SU-DHL-6 (cell line): Measurements from ENCODE around the gene THSD7B.

ENCODE experiments used
- H2AFZ ChIP-seq: fragments of 200-600 bp; sonication (generic); 2 replicates; pipeline ENCODE4 v1.6.1; 2014; ENCODE audit warnings: low read depth, mild to moderate bottlenecking, moderate library complexity, mixed read lengths, antibody characterized with exemption, low read length; ENCODE audit not compliant: severe bottlenecking
- H3F3A ChIP-seq: fragments of 200-600 bp; shearing (Covaris generic); 2 replicates; pipeline ENCODE4 v1.6.0; 2016; ENCODE audit warnings: antibody characterized with exemption, mild to moderate bottlenecking; ENCODE audit not compliant: insufficient read depth
- H3K27ac ChIP-seq: fragments of 200-600 bp; sonication (generic); 2 replicates; pipeline ENCODE4 v1.5.1; 2016; ENCODE audit warnings: low read depth, mild to moderate bottlenecking, low read length, moderate library complexity, mixed read lengths
- H3K27me3 ChIP-seq: fragments of 200-600 bp; sonication (generic), shearing (Covaris generic); 2 replicates; pipeline ENCODE4 v1.6.0; 2014; ENCODE audit warnings: mild to moderate bottlenecking, low read length
- H3K36me3 ChIP-seq: fragments of 200-600 bp; sonication (generic); 2 replicates; pipeline ENCODE4 v1.6.1; 2014; ENCODE audit warnings: mild to moderate bottlenecking, low read length, mixed read lengths
- H3K4me2 ChIP-seq: fragments of 300-600, 200-600 bp; shearing (Covaris generic), sonication (generic); 2 replicates; pipeline ENCODE4 v1.6.0; 2014; ENCODE audit warnings: low read length, low read depth, mild to moderate bottlenecking; ENCODE audit not compliant: poor library complexity, severe bottlenecking
- H3K4me3 ChIP-seq: fragments of 200-600 bp; sonication (generic); 2 replicates; pipeline ENCODE4 v1.5.1; 2014; ENCODE audit warnings: antibody characterized with exemption, low read length, mild to moderate bottlenecking, mixed read lengths; ENCODE audit not compliant: insufficient read depth, poor library complexity, severe bottlenecking
- H3K79me2 ChIP-seq: fragments of 200-600 bp; sonication (generic); 2 replicates; pipeline ENCODE4 v1.6.1; 2014; ENCODE audit warnings: mild to moderate bottlenecking, low read length, moderate library complexity; ENCODE audit not compliant: insufficient read depth
- H3K9ac ChIP-seq: fragments of 200-600 bp; sonication (generic); 2 replicates; pipeline ENCODE4 v1.7.0; 2014; ENCODE audit warnings: mild to moderate bottlenecking, low read length
- H3K9me2 ChIP-seq: fragments of 200-600 bp; sonication (generic); replicated peaks from 2 replicates; pipeline ENCODE4 v1.6.1; 2014; ENCODE audit warnings: low read length; ENCODE audit not compliant: insufficient read depth
- H3K9me3 ChIP-seq: fragments of 200-600 bp; sonication (generic); 2 replicates; pipeline ENCODE4 v1.6.1; 2014; ENCODE audit warnings: low read length, mixed read lengths; ENCODE audit not compliant: insufficient read depth
- H4K20me1 ChIP-seq: fragments of 200-600 bp; sonication (generic); 2 replicates; pipeline ENCODE4 v1.6.1; 2014; ENCODE audit warnings: low read depth, mild to moderate bottlenecking, antibody characterized with exemption, low read length, moderate library complexity, mixed read lengths
- EZH2phosphoT487 ChIP-seq: fragments of 200-600 bp; sonication (generic), shearing (Covaris generic); conservative IDR thresholded peaks from 2 replicates; pipeline ENCODE4 v1.6.1; 2018; ENCODE audit warnings: mild to moderate bottlenecking, antibody characterized with exemption, low read length, moderate library complexity, mixed read lengths
- TF ChIP-seq, protein P1 (sequence below): fragments of 200-600 bp; sonication (generic); IDR thresholded peaks from one replicate; pipeline ENCODE4 v1.5.1; 2017; ENCODE audit warnings: antibody characterized with exemption, mild to moderate bottlenecking, low read length, moderate library complexity; ENCODE audit not compliant: insufficient read depth, poor library complexity, severe bottlenecking

The THSD7B gene

GRCh38 chr2:137659616-137660015, 894.3 kb downstream of the THSD7B start:
- Histone ChIP-seq H3F3A (no peaks in the 10 kb centered on the region), H3K9ac (no peak overlapping the region), H3K79me2 (no peaks in the 10 kb centered on the region), H3K4me3 (no peak overlapping the region), H3K27ac (no peak overlapping the region), H3K36me3 (no peaks in the 10 kb centered on the region), H3K9me3 (no peaks in the 10 kb centered on the region), H3K4me2 (no peak overlapping the region), H3K9me2 (no peaks in the 10 kb centered on the region), H2AFZ (no peak overlapping the region), H4K20me1 (no peaks in the 10 kb centered on the region), H3K27me3 (no peaks in the 10 kb centered on the region)
- TF ChIP-seq EZH2phosphoT487: no peak
- TF ChIP-seq, protein P1, sequence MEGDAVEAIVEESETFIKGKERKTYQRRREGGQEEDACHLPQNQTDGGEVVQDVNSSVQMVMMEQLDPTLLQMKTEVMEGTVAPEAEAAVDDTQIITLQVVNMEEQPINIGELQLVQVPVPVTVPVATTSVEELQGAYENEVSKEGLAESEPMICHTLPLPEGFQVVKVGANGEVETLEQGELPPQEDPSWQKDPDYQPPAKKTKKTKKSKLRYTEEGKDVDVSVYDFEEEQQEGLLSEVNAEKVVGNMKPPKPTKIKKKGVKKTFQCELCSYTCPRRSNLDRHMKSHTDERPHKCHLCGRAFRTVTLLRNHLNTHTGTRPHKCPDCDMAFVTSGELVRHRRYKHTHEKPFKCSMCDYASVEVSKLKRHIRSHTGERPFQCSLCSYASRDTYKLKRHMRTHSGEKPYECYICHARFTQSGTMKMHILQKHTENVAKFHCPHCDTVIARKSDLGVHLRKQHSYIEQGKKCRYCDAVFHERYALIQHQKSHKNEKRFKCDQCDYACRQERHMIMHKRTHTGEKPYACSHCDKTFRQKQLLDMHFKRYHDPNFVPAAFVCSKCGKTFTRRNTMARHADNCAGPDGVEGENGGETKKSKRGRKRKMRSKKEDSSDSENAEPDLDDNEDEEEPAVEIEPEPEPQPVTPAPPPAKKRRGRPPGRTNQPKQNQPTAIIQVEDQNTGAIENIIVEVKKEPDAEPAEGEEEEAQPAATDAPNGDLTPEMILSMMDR: no peak

GRCh38 chr2:137670111-137670510, 904.8 kb downstream of the THSD7B start:
- Histone ChIP-seq H3K9me2 (no peaks in the 10 kb centered on the region), H2AFZ (no peak overlapping the region), H3K9me3 (no peaks in the 10 kb centered on the region), H3K36me3 (no peaks in the 10 kb centered on the region), H3K79me2 (no peaks in the 10 kb centered on the region), H3K4me3 (no peak overlapping the region), H3K9ac (no peak overlapping the region), H3F3A (no peaks in the 10 kb centered on the region), H3K4me2 (no peak overlapping the region), H3K27ac (no peak overlapping the region), H3K27me3 (no peaks in the 10 kb centered on the region), H4K20me1 (no peaks in the 10 kb centered on the region)
- no peak for TF ChIP-seq EZH2phosphoT487
- TF ChIP-seq, protein P1: no peak

DNA sequence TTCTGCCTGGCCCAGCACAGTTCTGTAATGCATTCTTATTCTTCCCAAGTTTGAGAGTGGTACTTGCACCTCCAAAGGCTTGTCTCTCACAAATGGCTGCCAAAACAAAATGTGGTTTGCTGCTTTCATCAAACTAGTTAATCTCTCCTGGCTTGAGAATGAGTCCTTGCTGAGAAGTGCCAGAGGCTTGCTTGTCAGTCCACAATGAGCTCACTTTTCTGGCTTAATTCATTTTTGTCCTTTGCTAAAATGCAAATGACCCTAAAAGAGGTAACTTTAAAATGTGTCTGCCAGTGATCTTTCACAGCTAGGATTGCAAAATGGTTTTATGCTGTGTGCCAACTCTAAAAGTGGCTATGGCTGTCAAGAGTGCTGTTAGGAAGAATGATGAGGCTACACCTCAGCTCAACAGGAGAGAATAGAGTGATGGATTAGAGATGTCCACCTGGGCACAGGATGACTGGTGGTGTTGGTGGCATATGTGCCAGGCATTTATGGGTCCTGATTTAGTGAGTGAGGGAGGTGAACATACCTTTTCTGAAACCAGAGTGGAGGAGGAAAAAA, 907.7 kb downstream of the THSD7B start:
- Histone ChIP-seq H2AFZ (no peak overlapping the region), H3F3A (no peaks in the 10 kb centered on the region), H3K36me3 (no peaks in the 10 kb centered on the region), H4K20me1 (no peaks in the 10 kb centered on the region), H3K27ac (no peak overlapping the region), H3K9me3 (no peaks in the 10 kb centered on the region), H3K9me2 (no peaks in the 10 kb centered on the region), H3K9ac (no peak overlapping the region), H3K27me3 (no peaks in the 10 kb centered on the region), H3K79me2 (no peaks in the 10 kb centered on the region), H3K4me3 (no peak overlapping the region), H3K4me2 (no peak overlapping the region)
- TF ChIP-seq, protein P1: no peak
- TF ChIP-seq EZH2phosphoT487: no peak
